Measurements from ENCODE around the gene PIK3AP1. TPM values are rescaled to one million over a fixed set of nuclear protein-coding genes. Genes with fewer than 3 reads are reported as not detected.

The PIK3AP1 gene
- total RNA-seq, 4 donors from 2014 or later, result 4.7 to 16.6 (median 8.8) TPM

GRCh38 chr10:96764425-96765060 lies 44.2 kb upstream of the PIK3AP1 start:
- H3K4me3 ChIP-seq, result no peak overlapping the region
- intact Hi-C loops (cut with DNase I), result loop anchor here (2.0 to 5.0 kb wide), 2 partner anchors 66 to 263 kb away; no protein-coding TSS in a partner anchor
- H3K4me1 ChIP-seq, result no peaks in the 10 kb centered on the region
- H3K36me3 ChIP-seq, result no peaks in the 10 kb centered on the region
- TF ChIP-seq POLR2A (IDR thresholded peaks at IDR 0.05; ENCODE audit: low read depth) (no peak), EP300 (IDR thresholded peaks at IDR 0.05) (no peak), POLR2AphosphoS5 (IDR thresholded peaks at IDR 0.05) (no peak), CTCF (IDR thresholded peaks at IDR 0.05) (no peak)
- peaks cover 0 to 9% (median 0%) of the 10 kb centered on the region in 4 donors for H3K27me3 ChIP-seq
- H3K9me3 ChIP-seq, result no peaks in the 10 kb centered on the region
- 69% methylated on average over 4 of the region's 4 CpGs for WGBS
- no peak overlapping the region for H3K27ac ChIP-seq (replicated peaks in 1 of 4)
- no peak for DNase-seq (ENCODE audit: extremely low spot score)

- DNase-seq (ENCODE audit: extremely low spot score), result no peak
- H3K27ac ChIP-seq (replicated peaks in 1 of 4), result no peak overlapping the region
- no peaks in the 10 kb centered on the region for H3K27me3 ChIP-seq
- TF ChIP-seq EP300 (IDR thresholded peaks at IDR 0.05) (no peak), POLR2AphosphoS5 (IDR thresholded peaks at IDR 0.05) (no peak), POLR2A (IDR thresholded peaks at IDR 0.05; ENCODE audit: low read depth) (no peak), CTCF (IDR thresholded peaks at IDR 0.05) (no peak)
- no peaks in the 10 kb centered on the region for H3K36me3 ChIP-seq
- no peaks in the 10 kb centered on the region for H3K4me1 ChIP-seq
- intact Hi-C loops (cut with DNase I), result no loop called here
- no peaks in the 10 kb centered on the region for H3K9me3 ChIP-seq
- H3K4me3 ChIP-seq, result no peak overlapping the region
- WGBS, result 33% methylated on average over 1 of the region's 1 CpG
Observed at GRCh38 chr10:96758423-96758822, 38.1 kb upstream of the PIK3AP1 start.

- TF ChIP-seq POLR2A (IDR thresholded peaks at IDR 0.05; ENCODE audit: low read depth) (no peak), EP300 (IDR thresholded peaks at IDR 0.05) (no peak), CTCF (IDR thresholded peaks at IDR 0.05) (no peak), POLR2AphosphoS5 (IDR thresholded peaks at IDR 0.05) (no peak)
- Histone ChIP-seq H3K4me3 (no peak overlapping the region), H3K4me1 (no peaks in the 10 kb centered on the region), H3K27ac (replicated peaks in 1 of 4) (no peak overlapping the region), H3K27me3 (no peaks in the 10 kb centered on the region), H3K36me3 (no peaks in the 10 kb centered on the region), H3K9me3 (no peaks in the 10 kb centered on the region)
- DNase-seq (ENCODE audit: extremely low spot score), result no peak
- 75% methylated on average over 5 of the region's 5 CpGs for WGBS
- intact Hi-C loops (cut with DNase I), result no loop called here
Observed at GRCh38 chr10:96756111-96756903, 36.0 kb upstream of the PIK3AP1 start.

GRCh38 chr10:96753956-96754355 lies 33.6 kb upstream of the PIK3AP1 start:
- Histone ChIP-seq H3K27me3 (no peaks in the 10 kb centered on the region), H3K4me1 (no peaks in the 10 kb centered on the region), H3K9me3 (no peaks in the 10 kb centered on the region), H3K27ac (replicated peaks in 1 of 4) (no peak overlapping the region), H3K36me3 (no peaks in the 10 kb centered on the region), H3K4me3 (no peak overlapping the region)
- no peak for DNase-seq (ENCODE audit: extremely low spot score)
- intact Hi-C loops (cut with DNase I), result no loop called here
- WGBS, result 33% methylated on average over 1 of the region's 1 CpG
- no peak for TF ChIP-seq EP300 (IDR thresholded peaks at IDR 0.05)
- TF ChIP-seq POLR2AphosphoS5 (IDR thresholded peaks at IDR 0.05), result no peak
- TF ChIP-seq POLR2A (IDR thresholded peaks at IDR 0.05; ENCODE audit: low read depth), result no peak
- TF ChIP-seq CTCF (IDR thresholded peaks at IDR 0.05), result no peak
